Mammary epithelial cell (primary cell): ENCODE results near the gene MYO7B.

Source experiments
- EZH2 ChIP-seq: IDR thresholded peaks from 2 replicates; pipeline ENCODE4 v1.6.1; 2012; ENCODE audit warnings: low read length, inconsistent platforms, borderline replicate concordance
- TF ChIP-seq, protein P1 (sequence below), 2 donors: IDR thresholded peaks in 1 of 2; conservative IDR thresholded peaks in 1 of 2; 2 replicates each; pipeline ENCODE4 v1.5.1; 2011 to 2012; ENCODE audit warnings: inconsistent platforms in 2 of 2, low read length in 2 of 2, mild to moderate bottlenecking in 2 of 2, control low read depth in 1 of 2, low read depth in 1 of 2; ENCODE audit not compliant: insufficient read depth in 1 of 2; ENCODE audit errors: extremely low read depth in 1 of 2

- TF ChIP-seq, protein P1, sequence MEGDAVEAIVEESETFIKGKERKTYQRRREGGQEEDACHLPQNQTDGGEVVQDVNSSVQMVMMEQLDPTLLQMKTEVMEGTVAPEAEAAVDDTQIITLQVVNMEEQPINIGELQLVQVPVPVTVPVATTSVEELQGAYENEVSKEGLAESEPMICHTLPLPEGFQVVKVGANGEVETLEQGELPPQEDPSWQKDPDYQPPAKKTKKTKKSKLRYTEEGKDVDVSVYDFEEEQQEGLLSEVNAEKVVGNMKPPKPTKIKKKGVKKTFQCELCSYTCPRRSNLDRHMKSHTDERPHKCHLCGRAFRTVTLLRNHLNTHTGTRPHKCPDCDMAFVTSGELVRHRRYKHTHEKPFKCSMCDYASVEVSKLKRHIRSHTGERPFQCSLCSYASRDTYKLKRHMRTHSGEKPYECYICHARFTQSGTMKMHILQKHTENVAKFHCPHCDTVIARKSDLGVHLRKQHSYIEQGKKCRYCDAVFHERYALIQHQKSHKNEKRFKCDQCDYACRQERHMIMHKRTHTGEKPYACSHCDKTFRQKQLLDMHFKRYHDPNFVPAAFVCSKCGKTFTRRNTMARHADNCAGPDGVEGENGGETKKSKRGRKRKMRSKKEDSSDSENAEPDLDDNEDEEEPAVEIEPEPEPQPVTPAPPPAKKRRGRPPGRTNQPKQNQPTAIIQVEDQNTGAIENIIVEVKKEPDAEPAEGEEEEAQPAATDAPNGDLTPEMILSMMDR (conservative IDR thresholded peaks at IDR 0.05 in 1 of 2, IDR thresholded peaks at IDR 0.05 in 1 of 2; ENCODE audit: extremely low read depth in 1 of 2, insufficient read depth in 1 of 2, low read depth in 1 of 2, low read length in 2 of 2), result no peak
- no peak for TF ChIP-seq EZH2
Observed at GRCh38 chr2:127503491-127503890, 32.0 kb upstream of the MYO7B start.
